OCI-LY7 (cell line): Measurements from ENCODE around the gene MAF. TPM values are rescaled to one million over a fixed set of nuclear protein-coding genes. Genes with fewer than 3 reads are reported as not detected.

ENCODE experiments used
- BruUV-seq: library from RNA; stranded (reverse); fragments of 400-500 nt; replicated peaks from 2 replicates; lab custom pipeline; 2021; lab: Mats Ljungman, UMichigan
- CTCF ChIA-PET: fragments of 300-600 bp; sonication (Branson Sonifier 250); formaldehyde crosslinking; loops from one replicate; lab custom pipeline; 2022; ENCODE audit warnings: antibody characterized with exemption; ENCODE audit not compliant: unreplicated experiment; lab: Charles Lee
- POLR2A ChIA-PET: fragments of 300-600 bp; sonication (Branson Sonifier 250); formaldehyde crosslinking; loops from one replicate; lab custom pipeline; 2022; ENCODE audit warnings: antibody characterized with exemption; lab: Charles Lee
- DNase-seq: peaks from one replicate; pipeline ENCODE4 v3.0.0-alpha.2; 2015; ENCODE audit warnings: low spot score
- H2AFZ ChIP-seq: fragments of 200-600 bp; sonication (generic), shearing (Covaris generic); 2 replicates; pipeline ENCODE4 v1.6.1; 2014; ENCODE audit warnings: mild to moderate bottlenecking, antibody characterized with exemption, low read length, moderate library complexity
- H3K27ac ChIP-seq: fragments of 200-600 bp; sonication (generic); 2 replicates; pipeline ENCODE4 v1.5.1; 2014; ENCODE audit warnings: mixed run types, low read depth, mild to moderate bottlenecking, moderate library complexity, low read length, inconsistent platforms; ENCODE audit not compliant: poor library complexity, severe bottlenecking
- H3K36me3 ChIP-seq: fragments of 200-600 bp; sonication (generic); 2 replicates; pipeline ENCODE4 v1.6.1; 2014; ENCODE audit warnings: mild to moderate bottlenecking, antibody characterized with exemption, low read length, moderate library complexity, mixed read lengths; ENCODE audit not compliant: insufficient read depth
- H3K4me1 ChIP-seq: fragments of 200-600 bp; sonication (generic); 2 replicates; pipeline ENCODE4 v1.5.1; 2014; ENCODE audit warnings: mild to moderate bottlenecking, low read length; ENCODE audit not compliant: insufficient read depth, poor library complexity, severe bottlenecking
- H3K4me2 ChIP-seq: fragments of 200-600 bp; sonication (generic); 2 replicates; pipeline ENCODE4 v1.6.1; 2014; ENCODE audit warnings: mild to moderate bottlenecking, low read length
- H3K4me3 ChIP-seq: fragments of 200-600 bp; sonication (generic); 2 replicates; pipeline ENCODE4 v1.5.1; 2014; ENCODE audit warnings: mild to moderate bottlenecking, low read depth, low read length; ENCODE audit not compliant: poor library complexity, severe bottlenecking
- H3K79me2 ChIP-seq: fragments of 200-600 bp; sonication (generic); 2 replicates; pipeline ENCODE4 v1.6.1; 2016; ENCODE audit warnings: low read depth, mild to moderate bottlenecking, low read length, moderate library complexity, mixed read lengths; ENCODE audit not compliant: insufficient read depth
- H3K9me2 ChIP-seq: fragments of 200-600 bp; sonication (generic); 2 replicates; pipeline ENCODE4 v1.6.1; 2016; ENCODE audit warnings: mild to moderate bottlenecking, low read length, mixed read lengths; ENCODE audit not compliant: insufficient read depth
- H3K9me3 ChIP-seq: fragments of 200-600 bp; sonication (generic); 2 replicates; pipeline ENCODE4 v1.6.1; 2014; ENCODE audit warnings: mild to moderate bottlenecking, mixed run types, low read length, mixed read lengths
- H4K20me1 ChIP-seq: fragments of 200-600 bp; sonication (generic); 2 replicates; pipeline ENCODE4 v1.6.1; 2014; ENCODE audit warnings: mild to moderate bottlenecking, antibody characterized with exemption, low read length, moderate library complexity, mixed read lengths; ENCODE audit not compliant: insufficient read depth
- CTCF ChIP-seq: fragments of 200-600 bp; sonication (generic); conservative IDR thresholded peaks from 2 replicates; pipeline ENCODE4 v1.5.1; 2014; ENCODE audit warnings: mild to moderate bottlenecking, antibody characterized with exemption, low read length, moderate library complexity, mixed read lengths
- EZH2phosphoT487 ChIP-seq: fragments of 200-600 bp; sonication (generic); IDR thresholded peaks from 2 replicates; pipeline ENCODE4 v1.6.1; 2018; ENCODE audit warnings: low read depth, borderline replicate concordance, mild to moderate bottlenecking, mixed run types, antibody characterized with exemption, low read length, moderate library complexity, mixed read lengths
- intact Hi-C: fragments of 100-400 bp; cut with micrococcal nuclease; formaldehyde crosslinking; loops from one replicate; pipeline ENCODE4 v1.10.0; 2022; ENCODE audit not compliant: unreplicated experiment
- total RNA-seq, 2 experiments: library from RNA; depleted of rRNA in 1 of 2; stranded (reverse); fragments of >200 nt in 1 of 2; shearing (Covaris generic) in 1 of 2; gene quantifications; 2 replicates each; pipeline ENCODE4 v1.2.3, GENCODE V29; 2014 to 2022

MAF gene
- total RNA-seq, 2 experiments from 2014 or later = not detected

DNA sequence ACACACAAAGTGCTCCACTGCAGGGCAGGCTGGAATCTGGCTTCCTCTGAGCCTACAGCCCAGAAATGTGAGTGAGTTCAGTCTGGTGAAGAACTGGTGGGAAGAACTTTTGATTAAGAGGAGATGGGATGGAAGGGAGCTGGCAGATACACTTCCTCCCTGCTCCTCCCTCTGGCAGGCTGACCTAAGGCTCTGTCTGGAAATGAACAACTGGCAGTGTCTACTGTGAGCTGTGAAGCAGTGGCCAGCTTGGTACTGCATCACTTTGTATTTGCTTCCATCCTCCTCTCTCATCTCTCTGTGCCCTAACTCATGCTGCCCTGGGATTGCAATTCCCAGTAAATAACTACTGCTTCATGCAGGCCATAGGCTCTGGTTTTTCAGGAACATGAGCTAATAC, 45.6 kb downstream of the MAF start:
- ChIA-PET CTCF (no interaction called here), POLR2A (no interaction called here)
- Histone ChIP-seq H3K36me3 (no peaks in the 10 kb centered on the region), H3K4me2 (no peak overlapping the region), H3K4me3 (no peak overlapping the region), H2AFZ (no peak overlapping the region), H3K79me2 (no peaks in the 10 kb centered on the region), H3K9me3 (no peaks in the 10 kb centered on the region), H4K20me1 (no peaks in the 10 kb centered on the region), H3K27ac (no peak overlapping the region), H3K4me1 (no peaks in the 10 kb centered on the region), H3K9me2 (no peaks in the 10 kb centered on the region)
- TF ChIP-seq CTCF (no peak), EZH2phosphoT487 (no peak)
- DNase-seq = no peak
- intact Hi-C loops = no loop called here
- no TSS peak for BruUV-seq

DNA sequence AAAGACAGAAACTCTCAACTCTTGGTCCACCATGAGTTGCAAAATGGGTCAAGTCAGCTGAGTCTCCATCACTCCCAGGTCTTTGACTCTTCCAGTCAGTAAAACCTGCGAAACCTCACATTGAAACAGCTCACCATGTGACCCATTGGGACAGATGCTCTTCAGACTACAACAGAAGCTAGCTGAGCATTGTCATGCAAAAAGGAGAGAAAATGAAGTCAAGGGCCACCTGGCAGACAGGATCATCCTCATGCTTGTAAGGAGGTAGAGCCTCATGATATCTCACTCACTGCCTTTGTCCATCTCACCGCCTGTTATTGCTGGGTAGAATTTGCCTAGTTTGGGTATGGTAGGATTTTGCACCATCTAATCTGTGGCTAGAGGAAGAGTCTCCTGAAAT, 50.2 kb downstream of the MAF start:
- POLR2A ChIA-PET = no interaction called here
- TF ChIP-seq EZH2phosphoT487 (no peak), CTCF (no peak)
- intact Hi-C loops = no loop called here

GRCh38 chr16:79547085-79547484, 53.5 kb downstream of the MAF start:
- POLR2A ChIA-PET = no interaction called here
- no peaks in the 10 kb centered on the region for H3K9me2 ChIP-seq
- H3K9me3 ChIP-seq = no peaks in the 10 kb centered on the region
- no peak for DNase-seq
- no peaks in the 10 kb centered on the region for H4K20me1 ChIP-seq
- no TSS peak for BruUV-seq
- no peaks in the 10 kb centered on the region for H3K4me1 ChIP-seq
- no peaks in the 10 kb centered on the region for H3K79me2 ChIP-seq
- intact Hi-C loops = no loop called here
- no peaks in the 10 kb centered on the region for H3K36me3 ChIP-seq
- no peak overlapping the region for H2AFZ ChIP-seq
- no peak overlapping the region for H3K4me2 ChIP-seq
- CTCF ChIA-PET = no interaction called here
- no peak overlapping the region for H3K4me3 ChIP-seq
- no peak for TF ChIP-seq EZH2phosphoT487
- TF ChIP-seq CTCF = no peak
- H3K27ac ChIP-seq = no peak overlapping the region

More for the DNA sequence above, 50.2 kb downstream of the MAF start:
- BruUV-seq = no TSS peak
- DNase-seq = no peak
- Histone ChIP-seq H4K20me1 (no peaks in the 10 kb centered on the region), H3K9me2 (no peaks in the 10 kb centered on the region), H3K79me2 (no peaks in the 10 kb centered on the region), H2AFZ (no peak overlapping the region), H3K4me2 (no peak overlapping the region), H3K4me3 (no peak overlapping the region), H3K4me1 (no peaks in the 10 kb centered on the region), H3K27ac (no peak overlapping the region), H3K9me3 (no peaks in the 10 kb centered on the region), H3K36me3 (no peaks in the 10 kb centered on the region)
- CTCF ChIA-PET = no interaction called here
